ENCODE data around the gene ZNF662. TPM values are rescaled to one million over a fixed set of nuclear protein-coding genes. Genes with fewer than 3 reads are reported as not detected.

Gene ZNF662
- total RNA-seq, 1 experiment from 2014 or later: not detected

GRCh38 chr3:42887084-42887483 lies 18.9 kb upstream of the ZNF662 start (continued):
- TF ChIP-seq REST (IDR thresholded peaks at IDR 0.05; ENCODE audit: low read depth): no peak
- no peak for TF ChIP-seq JUND (IDR thresholded peaks at IDR 0.05)
- no peak for TF ChIP-seq CBX3 (IDR thresholded peaks at IDR 0.05; ENCODE audit: low read depth)

- intact Hi-C loops (cut with micrococcal nuclease): no loop called here
Measured at GRCh38 chr3:42891042-42891441, 14.9 kb upstream of the ZNF662 start.

More at GRCh38 chr3:42891042-42891441, 14.9 kb upstream of the ZNF662 start:
- no peaks in the 10 kb centered on the region; a peak in 1 of 4 replicates for H3K4me1 ChIP-seq (ENCODE audit: control insufficient read depth in 1 of 2, insufficient read depth in 2 of 2, low read length in 2 of 2)
- H3K9me2 ChIP-seq (ENCODE audit: insufficient read depth): no peaks in the 10 kb centered on the region
- ChIA-PET POLR2A (no interaction called here), RAD21 (ENCODE audit: low non-redundant PET in 1 of 2, low total read pairs in 2 of 2, uncharacterized antibody in 2 of 2, unreplicated experiment in 2 of 2) (no interaction called here), CTCF (no interaction called here)
- no peaks in the 10 kb centered on the region for H3K79me2 ChIP-seq (ENCODE audit: insufficient read depth, low read length)
- BruUV-seq (replicated peaks): no TSS peak
- no peaks in the 10 kb centered on the region for H3K36me3 ChIP-seq (ENCODE audit: control insufficient read depth in 1 of 2, insufficient read depth in 2 of 2, low read length in 2 of 2)
- ATAC-seq: no peak
- no peaks in the 10 kb centered on the region for H3K9me3 ChIP-seq (ENCODE audit: control insufficient read depth in 1 of 2, insufficient read depth in 1 of 2, low read depth in 1 of 2, low read length in 2 of 2)
- H4K20me1 ChIP-seq (ENCODE audit: insufficient read depth): no peaks in the 10 kb centered on the region
- H3K4me3 ChIP-seq (replicated peaks in 1 of 2; ENCODE audit: low read depth in 1 of 2, low read length in 2 of 2): no peak overlapping the region
- no peak overlapping the region for H2AFZ ChIP-seq (ENCODE audit: low read depth, low read length, poor library complexity, severe bottlenecking)
- no peak for DNase-seq (ENCODE audit: low read depth, low spot score)
- no peak overlapping the region for H3K4me2 ChIP-seq (ENCODE audit: low read length)
- no peaks in the 10 kb centered on the region for H3K27me3 ChIP-seq (ENCODE audit: insufficient read depth, low read length)
- TF ChIP-seq ELF1 (IDR thresholded peaks at IDR 0.05; ENCODE audit: borderline replicate concordance, low read depth) (no peak), EGR1 (IDR thresholded peaks at IDR 0.05; ENCODE audit: low read depth) (no peak), CEBPB (IDR thresholded peaks at IDR 0.05; ENCODE audit: low read depth) (no peak), REST (IDR thresholded peaks at IDR 0.05; ENCODE audit: low read depth) (no peak), EZH2phosphoT487 (IDR thresholded peaks at IDR 0.05; ENCODE audit: borderline replicate concordance) (no peak), SP1 (IDR thresholded peaks at IDR 0.05; ENCODE audit: low read depth) (no peak), ZNF274 (IDR thresholded peaks at IDR 0.05; ENCODE audit: low read depth, low read length) (no peak), SIN3A (IDR thresholded peaks at IDR 0.05; ENCODE audit: low read depth) (no peak), POLR2A (IDR thresholded peaks at IDR 0.05; ENCODE audit: borderline replicate concordance, extremely low read depth, insufficient read depth, insufficient read length) (no peak)
- no peak overlapping the region for H3K9ac ChIP-seq (ENCODE audit: low read length)
- no peak overlapping the region for H3K27ac ChIP-seq (ENCODE audit: low read depth, low read length)
